H1 (cell line): ENCODE results near the gene COL19A1.
"Not testable (repeated sequence)": the region's sequence is repeated elsewhere in the genome, so short reads cannot be mapped to it uniquely, and the experiment has no call there.

ENCODE experiments used
- BRCA1 ChIP-seq: IDR thresholded peaks from 2 replicates; pipeline ENCODE4 v1.6.1; 2012; ENCODE audit warnings: low read depth, low read length, improper control_type of control experiment
- CTCF ChIP-seq, 3 experiments: IDR thresholded peaks; 1 replicate in 2 of 3; 2 replicates in 1 of 3; pipeline versions ENCODE4 v1.5.1 to v1.6.1; 2011; ENCODE audit warnings: low read length in 3 of 3, mild to moderate bottlenecking in 3 of 3, inconsistent platforms in 2 of 3, low read depth in 1 of 3, moderate library complexity in 1 of 3; ENCODE audit not compliant: insufficient read depth in 1 of 3; ENCODE audit errors: control extremely low read depth in 1 of 3
- EGR1 ChIP-seq: IDR thresholded peaks from 2 replicates; pipeline ENCODE4 v1.6.1; 2011; ENCODE audit warnings: low read depth, low read length, borderline replicate concordance
- FOSL1 ChIP-seq: IDR thresholded peaks from 2 replicates; pipeline ENCODE4 v1.6.1; 2011; ENCODE audit warnings: mild to moderate bottlenecking, low read depth, low read length, moderate library complexity; ENCODE audit not compliant: insufficient read depth
- POLR2A ChIP-seq, 2 experiments: IDR thresholded peaks; 1 replicate in 1 of 2; 2 replicates in 1 of 2; pipeline ENCODE4 v1.6.1; 2011; ENCODE audit warnings: low read depth in 2 of 2, low read length in 2 of 2, mild to moderate bottlenecking in 2 of 2; ENCODE audit errors: control extremely low read depth in 1 of 2
- POLR2AphosphoS5 ChIP-seq: IDR thresholded peaks from 2 replicates; pipeline ENCODE4 v1.6.1; 2011; ENCODE audit warnings: low read depth, low read length
- RNF2 ChIP-seq: fragments of 200-900, 300-1000 bp; sonication (generic); IDR thresholded peaks from 2 replicates; pipeline ENCODE4 v1.7.1; 2016; ENCODE audit warnings: borderline replicate concordance, low read depth, mild to moderate bottlenecking, antibody characterized with exemption, low read length; ENCODE audit not compliant: poor library complexity, severe bottlenecking; ENCODE audit errors: missing control alignments
- RXRA ChIP-seq: IDR thresholded peaks from 2 replicates; pipeline ENCODE4 v1.6.1; 2011; ENCODE audit warnings: low read depth, mild to moderate bottlenecking, low read length, moderate library complexity; ENCODE audit not compliant: insufficient read depth
- TAF7 ChIP-seq: optimal IDR thresholded peaks from 2 replicates; pipeline ENCODE3; 2011; ENCODE audit warnings: low read depth, mild to moderate bottlenecking, inconsistent platforms, low read length, moderate library complexity, borderline replicate concordance
- TBP ChIP-seq: IDR thresholded peaks from 2 replicates; pipeline ENCODE4 v1.6.1; 2011; ENCODE audit warnings: low read depth, low read length, improper control_type of control experiment
- TCF12 ChIP-seq: IDR thresholded peaks from 2 replicates; pipeline ENCODE4 v1.6.1; 2011; ENCODE audit warnings: low read depth, mild to moderate bottlenecking, low read length

GRCh38 chr6:69889234-69889974 is 23.0 kb downstream of the COL19A1 start:
- TF ChIP-seq POLR2A (IDR thresholded peaks at IDR 0.05; ENCODE audit: control extremely low read depth in 1 of 2, low read depth in 2 of 2, low read length in 2 of 2); RXRA; FOSL1; TBP; RNF2; TCF12; TAF7; POLR2AphosphoS5; EGR1; CTCF (IDR thresholded peaks at IDR 0.05; ENCODE audit: control extremely low read depth in 1 of 3, insufficient read depth in 1 of 3, low read depth in 1 of 3, low read length in 3 of 3); BRCA1: not testable (repeated sequence)
